ENCODE measurements around the gene FAM98A.

Gene FAM98A

GRCh38 chr2:33581872-33582271, 17.2 kb downstream of the FAM98A start:
- H2AFZ ChIP-seq, result no peak overlapping the region
- TF ChIP-seq CTCF (IDR thresholded peaks at IDR 0.05), result no peak
- H3K4me2 ChIP-seq (ENCODE audit: low read length), result no peak overlapping the region
- peaks cover 7% of the 10 kb centered on the region for H3K79me2 ChIP-seq
- H3K9ac ChIP-seq, result no peak overlapping the region
- H3K27ac ChIP-seq, result no peak overlapping the region
- no peaks in the 10 kb centered on the region for H3K27me3 ChIP-seq (ENCODE audit: control insufficient read depth, insufficient read depth, low read length)
- no peak overlapping the region for H3K4me3 ChIP-seq (ENCODE audit: low read depth, low read length)
- H3K9me3 ChIP-seq (ENCODE audit: control insufficient read depth, low read length), result no peaks in the 10 kb centered on the region
- peaks cover 19% of the 10 kb centered on the region for H3K4me1 ChIP-seq
- H3K36me3 ChIP-seq (ENCODE audit: control insufficient read depth, insufficient read depth, low read length), result no peaks in the 10 kb centered on the region

GRCh38 chr2:33579227-33579626, 19.9 kb downstream of the FAM98A start:
- H2AFZ ChIP-seq, result no peak overlapping the region
- no peak overlapping the region for H3K4me2 ChIP-seq (ENCODE audit: low read length)
- H3K27ac ChIP-seq, result no peak overlapping the region
- no peak overlapping the region for H3K9ac ChIP-seq
- H3K4me1 ChIP-seq, result peaks cover 19% of the 10 kb centered on the region
- H3K27me3 ChIP-seq (ENCODE audit: control insufficient read depth, insufficient read depth, low read length), result no peaks in the 10 kb centered on the region
- H3K79me2 ChIP-seq, result peaks cover 3% of the 10 kb centered on the region
- no peak overlapping the region for H3K4me3 ChIP-seq (ENCODE audit: low read depth, low read length)
- H3K9me3 ChIP-seq (ENCODE audit: control insufficient read depth, low read length), result no peaks in the 10 kb centered on the region
- TF ChIP-seq CTCF (IDR thresholded peaks at IDR 0.05), result no peak
- no peaks in the 10 kb centered on the region for H3K36me3 ChIP-seq (ENCODE audit: control insufficient read depth, insufficient read depth, low read length)

- Histone ChIP-seq H3K27me3 (ENCODE audit: control insufficient read depth, insufficient read depth, low read length) (no peaks in the 10 kb centered on the region), H3K36me3 (ENCODE audit: control insufficient read depth, insufficient read depth, low read length) (no peaks in the 10 kb centered on the region), H3K9me3 (ENCODE audit: control insufficient read depth, low read length) (no peaks in the 10 kb centered on the region), H3K79me2 (peaks cover 3% of the 10 kb centered on the region), H3K9ac (no peak overlapping the region), H3K4me1 (peaks cover 10% of the 10 kb centered on the region), H2AFZ (no peak overlapping the region), H3K27ac (peak overlapping the region; percentile 16), H3K4me3 (ENCODE audit: low read depth, low read length) (no peak overlapping the region), H3K4me2 (ENCODE audit: low read length) (no peak overlapping the region)
- TF ChIP-seq CTCF (IDR thresholded peaks at IDR 0.05), result no peak
Measured at GRCh38 chr2:33577668-33578067, 21.4 kb downstream of the FAM98A start.

- H3K27me3 ChIP-seq (ENCODE audit: control insufficient read depth, insufficient read depth, low read length), result no peaks in the 10 kb centered on the region
- peaks cover 10% of the 10 kb centered on the region for H3K4me1 ChIP-seq
- peaks cover under 1% of the 10 kb centered on the region for H3K79me2 ChIP-seq
- H3K9me3 ChIP-seq (ENCODE audit: control insufficient read depth, low read length), result no peaks in the 10 kb centered on the region
- H2AFZ ChIP-seq, result peak overlapping the region; percentile 19
- H3K9ac ChIP-seq, result no peak overlapping the region
- no peak for TF ChIP-seq CTCF (IDR thresholded peaks at IDR 0.05)
- no peaks in the 10 kb centered on the region for H3K36me3 ChIP-seq (ENCODE audit: control insufficient read depth, insufficient read depth, low read length)
- no peak overlapping the region for H3K4me2 ChIP-seq (ENCODE audit: low read length)
- H3K4me3 ChIP-seq (ENCODE audit: low read depth, low read length), result no peak overlapping the region
- peak overlapping the region; percentile 19 for H3K27ac ChIP-seq
Measured at GRCh38 chr2:33577084-33577483, 22.0 kb downstream of the FAM98A start.

GRCh38 chr2:33573657-33574056, 25.4 kb downstream of the FAM98A start:
- no peak for TF ChIP-seq CTCF (IDR thresholded peaks at IDR 0.05)
- Histone ChIP-seq H3K79me2 (no peaks in the 10 kb centered on the region), H3K9ac (no peak overlapping the region), H3K9me3 (ENCODE audit: control insufficient read depth, low read length) (no peaks in the 10 kb centered on the region), H3K4me1 (peaks cover 10% of the 10 kb centered on the region), H3K4me3 (ENCODE audit: low read depth, low read length) (no peak overlapping the region), H3K27ac (no peak overlapping the region), H3K36me3 (ENCODE audit: control insufficient read depth, insufficient read depth, low read length) (no peaks in the 10 kb centered on the region), H3K27me3 (ENCODE audit: control insufficient read depth, insufficient read depth, low read length) (no peaks in the 10 kb centered on the region), H2AFZ (no peak overlapping the region), H3K4me2 (ENCODE audit: low read length) (no peak overlapping the region)

Measured in parathyroid adenoma (tissue), 2 donors.